Measurements from ENCODE around the gene GAS7.

GAS7 gene

GRCh38 chr17:10177131-10177912, 21.1 kb downstream of the GAS7 start:
- no peak overlapping the region for H3K4me3 ChIP-seq (replicated peaks in 1 of 2; ENCODE audit: low read depth in 2 of 2, low read length in 2 of 2)
- TF ChIP-seq CTCF (IDR thresholded peaks at IDR 0.05; ENCODE audit: low read depth, low read length) = no peak
- no peak for DNase-seq (ENCODE audit: low read depth in 2 of 2)

GRCh38 chr17:10173913-10174312, 24.5 kb downstream of the GAS7 start:
- no peak for TF ChIP-seq CTCF (IDR thresholded peaks at IDR 0.05; ENCODE audit: low read depth, low read length)
- no peak overlapping the region for H3K4me3 ChIP-seq (replicated peaks in 1 of 2; ENCODE audit: low read depth in 2 of 2, low read length in 2 of 2)
- DNase-seq (ENCODE audit: low read depth in 2 of 2) = no peak

GRCh38 chr17:10172778-10173177, 25.6 kb downstream of the GAS7 start:
- no peak overlapping the region for H3K4me3 ChIP-seq (replicated peaks in 1 of 2; ENCODE audit: low read depth in 2 of 2, low read length in 2 of 2)
- TF ChIP-seq CTCF (IDR thresholded peaks at IDR 0.05; ENCODE audit: low read depth, low read length) = no peak
- DNase-seq (ENCODE audit: low read depth in 2 of 2) = no peak

- DNase-seq (ENCODE audit: low read depth in 2 of 2) = peak in 1 of 2 donors; percentile 25
- no peak overlapping the region for H3K4me3 ChIP-seq (replicated peaks in 1 of 2; ENCODE audit: low read depth in 2 of 2, low read length in 2 of 2)
- TF ChIP-seq CTCF (IDR thresholded peaks at IDR 0.05; ENCODE audit: low read depth, low read length) = no peak
Measured at GRCh38 chr17:10172241-10172741, 26.1 kb downstream of the GAS7 start.

GRCh38 chr17:10171581-10171981, 26.8 kb downstream of the GAS7 start:
- no peak overlapping the region for H3K4me3 ChIP-seq (replicated peaks in 1 of 2; ENCODE audit: low read depth in 2 of 2, low read length in 2 of 2)
- TF ChIP-seq CTCF (IDR thresholded peaks at IDR 0.05; ENCODE audit: low read depth, low read length) = no peak
- DNase-seq (ENCODE audit: low read depth in 2 of 2) = peak in 1 of 2 donors; percentile 71

- DNase-seq (ENCODE audit: low read depth in 2 of 2) = peak in 1 of 2 donors; percentile 35
- TF ChIP-seq CTCF (IDR thresholded peaks at IDR 0.05; ENCODE audit: low read depth, low read length) = no peak
- no peak overlapping the region for H3K4me3 ChIP-seq (replicated peaks in 1 of 2; ENCODE audit: low read depth in 2 of 2, low read length in 2 of 2)
Measured at GRCh38 chr17:10171122-10171571, 27.3 kb downstream of the GAS7 start.
